Stimulated activated CD8-positive, alpha-beta memory T cell treated with anti-CD3 and anti-CD28 coated beads, Interleukin-4, amount 100 ng/mL, for 48 hours (primary cell): ENCODE measurements around the gene PTPMT1.
"Not testable (repeated sequence)": the region's sequence is repeated elsewhere in the genome, so short reads cannot be mapped to it uniquely, and the experiment has no call there.

Source experiments
- DNase-seq: peaks from one replicate; pipeline ENCODE4 v3.0.0-alpha.2; 2020

The PTPMT1 gene

GRCh38 chr11:47550288-47551047 is 14.9 kb upstream of the PTPMT1 start:
- no peak for DNase-seq

- no peak for DNase-seq
Observed at GRCh38 chr11:47551086-47551485, 14.3 kb upstream of the PTPMT1 start.

GRCh38 chr11:47552056-47552565 is 13.3 kb upstream of the PTPMT1 start:
- DNase-seq: no peak

GRCh38 chr11:47552566-47553405 is 12.6 kb upstream of the PTPMT1 start, which contains the start of gene CELF1:
Gene CELF1, minus strand, starts transcription at chr11:47553132. Its CDS starts 53,609 bp downstream, at chr11:47499523.
- DNase-seq: peak; percentile 92

- DNase-seq: no peak
Observed at GRCh38 chr11:47553406-47553743, 12.0 kb upstream of the PTPMT1 start.

- DNase-seq: not testable (repeated sequence)
Observed at GRCh38 chr11:47557004-47557403, 8.4 kb upstream of the PTPMT1 start.

- DNase-seq: no peak
Observed at GRCh38 chr11:47558695-47559094, 6.7 kb upstream of the PTPMT1 start.

- no peak for DNase-seq
Observed at GRCh38 chr11:47560426-47560825, 5.0 kb upstream of the PTPMT1 start.

- DNase-seq: not testable (repeated sequence)
Observed at GRCh38 chr11:47562393-47562792, 3.0 kb upstream of the PTPMT1 start.

- DNase-seq: not testable (repeated sequence)
Observed at GRCh38 chr11:47564366-47564765, 1.0 kb upstream of the PTPMT1 start.

GRCh38 chr11:47564933-47565339 is 463 bp upstream of the PTPMT1 start:
- DNase-seq: no peak

GRCh38 chr11:47566149-47566698 is 825 bp downstream of the PTPMT1 start:
- DNase-seq: peak; percentile 34

GRCh38 chr11:47569646-47570045 is 4.2 kb downstream of the PTPMT1 start:
- DNase-seq: no peak

- DNase-seq: no peak
Observed at GRCh38 chr11:47570651-47571356, 5.4 kb downstream of the PTPMT1 start.

- no peak for DNase-seq
Observed at GRCh38 chr11:47571357-47571729, 5.9 kb downstream of the PTPMT1 start.

GRCh38 chr11:47571895-47572294 is 6.5 kb downstream of the PTPMT1 start:
- DNase-seq: no peak

- DNase-seq: no peak
Observed at GRCh38 chr11:47572715-47573255, 7.4 kb downstream of the PTPMT1 start.

GRCh38 chr11:47573321-47573720 is 7.9 kb downstream of the PTPMT1 start:
- DNase-seq: no peak

GRCh38 chr11:47577460-47578041 is 12.2 kb downstream of the PTPMT1 start:
- DNase-seq: no peak

- DNase-seq: peak; percentile 94
Observed at GRCh38 chr11:47578524-47579494, 13.4 kb downstream of the PTPMT1 start, which contains the start of the genes KBTBD4 and NDUFS3. Gene KBTBD4, minus strand, starts transcription at chr11:47578970. Its CDS starts 19 bp downstream, at chr11:47578951. Gene NDUFS3, plus strand, starts transcription at chr11:47579074. Its CDS starts 18 bp downstream, at chr11:47579092.

- DNase-seq: no peak
Observed at GRCh38 chr11:47583844-47584243, 18.4 kb downstream of the PTPMT1 start.
